ENCODE data around the gene GGA1. TPM values are rescaled to one million over a fixed set of nuclear protein-coding genes. Genes with fewer than 3 reads are reported as not detected.

Gene GGA1
- total and polyA plus RNA-seq, 10 of the 15 experiments (the other 5 are each of a cell fraction or from before 2014, with no cell fraction given) = 1.4 to 79.4 (median 44.4) TPM

GRCh38 chr22:37681556-37682049, 73.0 kb downstream of the GGA1 start (continued):
- TF ChIP-seq EP300 (IDR thresholded peaks at IDR 0.05; ENCODE audit: borderline replicate concordance in 1 of 2, control insufficient read depth in 1 of 2, low read depth in 2 of 2, low read length in 2 of 2) = peak in 1 of 2 experiments; percentile 17; a peak in 1 of 4 replicates
- TF ChIP-seq, protein P1, sequence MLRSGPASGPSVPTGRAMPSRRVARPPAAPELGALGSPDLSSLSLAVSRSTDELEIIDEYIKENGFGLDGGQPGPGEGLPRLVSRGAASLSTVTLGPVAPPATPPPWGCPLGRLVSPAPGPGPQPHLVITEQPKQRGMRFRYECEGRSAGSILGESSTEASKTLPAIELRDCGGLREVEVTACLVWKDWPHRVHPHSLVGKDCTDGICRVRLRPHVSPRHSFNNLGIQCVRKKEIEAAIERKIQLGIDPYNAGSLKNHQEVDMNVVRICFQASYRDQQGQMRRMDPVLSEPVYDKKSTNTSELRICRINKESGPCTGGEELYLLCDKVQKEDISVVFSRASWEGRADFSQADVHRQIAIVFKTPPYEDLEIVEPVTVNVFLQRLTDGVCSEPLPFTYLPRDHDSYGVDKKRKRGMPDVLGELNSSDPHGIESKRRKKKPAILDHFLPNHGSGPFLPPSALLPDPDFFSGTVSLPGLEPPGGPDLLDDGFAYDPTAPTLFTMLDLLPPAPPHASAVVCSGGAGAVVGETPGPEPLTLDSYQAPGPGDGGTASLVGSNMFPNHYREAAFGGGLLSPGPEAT (IDR thresholded peaks at IDR 0.05; ENCODE audit: low read depth) = no peak
- peak; percentile 83 to 93 (median 92) for TF ChIP-seq CTCF (IDR thresholded peaks at IDR 0.05 in 2 of 3, conservative IDR thresholded peaks at IDR 0.05 in 1 of 3; ENCODE audit: control insufficient read depth in 2 of 3, extremely low read depth in 1 of 3, insufficient read depth in 1 of 3, low read depth in 3 of 3, low read length in 3 of 3)
- TF ChIP-seq CEBPZ (IDR thresholded peaks at IDR 0.05; ENCODE audit: low read depth, low read length) = no peak
- no peak for TF ChIP-seq IKZF2 (IDR thresholded peaks at IDR 0.05)
- peak; percentile 61 for TF ChIP-seq IKZF1 (conservative IDR thresholded peaks at IDR 0.05)
- no peak for TF ChIP-seq MEF2A (IDR thresholded peaks at IDR 0.05; ENCODE audit: insufficient read depth, low read depth, low read length)
- peak; percentile 78 for TF ChIP-seq YY1 (IDR thresholded peaks at IDR 0.05; ENCODE audit: low read depth, low read length)
- TF ChIP-seq, protein P2, sequence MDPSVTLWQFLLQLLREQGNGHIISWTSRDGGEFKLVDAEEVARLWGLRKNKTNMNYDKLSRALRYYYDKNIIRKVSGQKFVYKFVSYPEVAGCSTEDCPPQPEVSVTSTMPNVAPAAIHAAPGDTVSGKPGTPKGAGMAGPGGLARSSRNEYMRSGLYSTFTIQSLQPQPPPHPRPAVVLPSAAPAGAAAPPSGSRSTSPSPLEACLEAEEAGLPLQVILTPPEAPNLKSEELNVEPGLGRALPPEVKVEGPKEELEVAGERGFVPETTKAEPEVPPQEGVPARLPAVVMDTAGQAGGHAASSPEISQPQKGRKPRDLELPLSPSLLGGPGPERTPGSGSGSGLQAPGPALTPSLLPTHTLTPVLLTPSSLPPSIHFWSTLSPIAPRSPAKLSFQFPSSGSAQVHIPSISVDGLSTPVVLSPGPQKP (IDR thresholded peaks at IDR 0.05; ENCODE audit: low read depth, low read length) = 0 out of 2 replicates have a peak, but pooled peaks have one; percentile 61
- TF ChIP-seq SMC3 (IDR thresholded peaks at IDR 0.05; ENCODE audit: borderline replicate concordance, low read length) = peak; percentile 94
- no peak for TF ChIP-seq ASH2L (IDR thresholded peaks at IDR 0.05; ENCODE audit: borderline replicate concordance, low read depth)
- TF ChIP-seq EGR1 (IDR thresholded peaks at IDR 0.05; ENCODE audit: borderline replicate concordance in 1 of 2, low read depth in 2 of 2, low read length in 2 of 2) = 0 out of 3 replicates have a peak, but pooled peaks of 1 of the 2 experiments have one; percentile 20
- TF ChIP-seq KLF5 (IDR thresholded peaks at IDR 0.05; ENCODE audit: partially characterized antibody) = no peak
- no peak for TF ChIP-seq TCF7 (IDR thresholded peaks at IDR 0.05; ENCODE audit: borderline replicate concordance)
- 0 out of 2 replicates have a peak, but pooled peaks have one; percentile 9 for TF ChIP-seq LARP7 (IDR thresholded peaks at IDR 0.05)
- TF ChIP-seq GATAD2B (conservative IDR thresholded peaks at IDR 0.05; ENCODE audit: low read depth) = peak; percentile 68
- peak; percentile 93 for TF ChIP-seq RAD21 (IDR thresholded peaks at IDR 0.05; ENCODE audit: insufficient read depth, low read depth, low read length)
- TF ChIP-seq NFIC (IDR thresholded peaks at IDR 0.05; ENCODE audit: low read depth, low read length) = no peak
- TF ChIP-seq E4F1 (IDR thresholded peaks at IDR 0.05; ENCODE audit: borderline replicate concordance, partially characterized antibody) = no peak

Measured in GM12878 (cell line).